HG02610 (cell line): Measurements from ENCODE around the gene ARHGEF17.

Experiments used
- ATAC-seq: cut with Tn5 transposase; IDR thresholded peaks from one replicate; pipeline ENCODE4 v1.9.1; 2021; ENCODE audit warnings: mild to moderate bottlenecking, moderate library complexity; ENCODE audit not compliant: unreplicated experiment

ARHGEF17 gene

DNA sequence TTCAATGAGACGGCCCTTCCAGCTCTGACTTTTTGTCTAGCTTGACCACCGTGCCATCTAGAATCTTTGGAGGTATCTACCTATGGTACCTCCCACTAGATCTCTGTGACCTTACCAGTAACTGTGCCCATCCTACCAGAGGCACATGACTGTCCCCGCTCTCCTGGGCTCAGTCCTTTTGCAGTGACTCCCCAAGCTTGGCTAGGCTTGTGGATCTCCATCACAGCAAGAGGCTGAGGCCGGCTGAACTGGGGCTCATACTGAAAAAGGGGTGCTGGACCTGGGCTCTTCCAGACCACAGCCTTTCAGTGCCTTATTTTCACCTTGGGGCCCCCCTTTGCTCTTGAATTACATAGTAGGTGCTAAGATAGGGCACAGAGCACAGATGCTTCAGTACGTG lies 95.5 kb downstream of the ARHGEF17 start:
- ATAC-seq, result no peak

DNA sequence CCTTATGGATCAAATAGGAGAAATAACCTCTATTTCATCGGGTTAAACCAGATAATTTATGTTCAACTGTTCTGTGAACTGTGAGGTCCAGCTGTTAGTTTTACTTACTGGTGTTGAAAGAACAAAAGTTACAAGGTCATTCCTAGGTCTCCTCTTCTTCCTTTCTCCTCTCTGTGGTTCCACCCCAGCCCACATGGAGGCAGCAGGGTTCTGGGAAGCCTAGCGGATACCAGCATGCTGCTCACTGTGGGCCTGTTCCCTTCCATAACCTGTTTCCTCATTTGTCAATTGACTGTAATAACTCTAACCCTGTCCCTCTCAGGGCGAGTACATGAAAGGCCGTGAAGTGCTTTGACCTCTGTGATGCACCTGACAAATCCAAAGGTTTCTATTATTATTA lies 96.0 kb downstream of the ARHGEF17 start:
- no peak for ATAC-seq

DNA sequence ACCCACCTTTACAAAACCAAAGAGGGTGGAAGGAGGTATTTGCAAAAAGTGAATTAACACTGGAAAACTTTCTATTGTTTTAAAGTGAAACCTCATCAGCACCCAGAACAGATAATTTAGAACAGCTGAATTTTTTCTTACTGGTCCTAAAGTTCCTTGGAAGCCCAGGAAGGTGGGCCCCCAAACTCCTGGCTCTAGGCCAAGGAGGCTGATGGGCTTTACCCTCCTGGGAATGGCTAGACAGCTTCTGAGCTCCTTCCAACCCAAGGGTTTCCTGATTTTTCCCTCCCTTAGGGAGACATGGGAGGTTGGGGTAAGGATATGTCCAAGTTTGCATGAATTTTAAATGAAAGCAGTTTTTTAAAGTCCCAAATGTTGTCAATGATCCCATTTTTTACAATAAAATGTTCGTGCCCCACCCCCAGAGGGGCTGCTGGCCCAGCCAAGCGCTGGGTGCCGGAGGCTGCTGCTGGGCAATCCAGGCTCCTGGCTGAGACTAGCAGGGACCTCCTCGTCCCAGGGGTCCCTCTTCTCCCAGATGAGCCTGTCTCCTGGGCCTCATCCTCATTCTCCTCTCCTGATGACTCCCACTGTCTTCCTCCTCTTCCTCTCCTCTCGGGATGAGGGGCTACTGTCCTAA lies 96.5 kb downstream of the ARHGEF17 start:
- ATAC-seq, result no peak

DNA sequence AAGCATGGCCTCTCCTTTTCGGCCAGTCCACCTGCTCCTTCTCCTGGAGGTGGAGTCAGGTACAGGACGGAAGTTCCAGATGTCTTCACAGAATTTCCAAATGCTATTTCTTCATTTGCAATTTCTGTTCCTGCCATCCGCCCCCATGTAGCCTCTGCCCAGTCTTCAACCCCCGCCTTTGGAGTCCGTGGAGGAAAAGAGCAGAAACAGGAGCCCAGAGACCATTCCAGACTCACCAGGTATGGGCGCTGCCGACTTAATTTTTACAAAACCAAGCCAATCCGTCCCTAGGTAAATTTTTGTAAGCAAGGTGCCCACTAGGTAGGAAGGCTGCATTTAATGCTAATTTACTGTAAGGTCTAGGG lies 97.1 kb downstream of the ARHGEF17 start:
- no peak for ATAC-seq

DNA sequence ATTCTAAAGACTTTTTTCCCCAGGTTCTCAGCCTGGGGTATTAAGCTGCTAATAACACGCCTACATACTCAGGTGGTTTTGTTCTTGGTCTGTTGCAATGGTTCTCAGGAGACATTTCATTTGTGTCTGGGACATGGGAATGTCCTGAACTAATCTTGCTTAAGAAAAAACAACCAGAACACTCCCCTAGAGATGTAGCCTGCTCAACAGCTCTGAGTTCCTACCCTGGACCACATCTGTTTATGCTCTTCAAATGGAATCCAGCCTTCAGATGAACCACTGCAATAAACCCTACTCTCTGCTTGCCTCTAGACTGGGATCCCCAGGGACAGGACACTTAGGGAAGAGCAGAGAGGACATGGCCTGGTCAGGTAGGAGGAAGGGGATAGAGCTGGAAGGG lies 98.1 kb downstream of the ARHGEF17 start:
- ATAC-seq, result no peak

DNA sequence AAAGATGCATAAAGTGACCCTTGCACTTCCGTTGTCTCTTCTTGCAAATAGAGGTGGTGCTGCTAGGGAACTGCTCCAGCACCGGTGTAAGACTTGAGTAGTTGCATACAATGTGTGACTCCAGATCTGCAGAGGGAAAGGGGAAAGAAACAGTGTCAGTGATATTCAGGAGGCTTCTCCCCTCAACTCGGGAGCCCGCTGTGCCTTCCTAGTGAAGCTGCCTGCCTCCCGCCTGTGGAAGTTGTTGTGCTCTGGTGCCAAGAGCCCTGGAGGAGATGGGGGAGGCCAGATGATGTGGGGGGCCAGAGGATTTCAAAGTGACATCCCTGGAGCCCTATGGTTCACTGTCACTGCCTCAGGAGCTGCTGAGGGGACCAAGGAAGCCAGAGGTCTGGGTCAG lies 98.5 kb downstream of the ARHGEF17 start:
- ATAC-seq, result no peak

DNA sequence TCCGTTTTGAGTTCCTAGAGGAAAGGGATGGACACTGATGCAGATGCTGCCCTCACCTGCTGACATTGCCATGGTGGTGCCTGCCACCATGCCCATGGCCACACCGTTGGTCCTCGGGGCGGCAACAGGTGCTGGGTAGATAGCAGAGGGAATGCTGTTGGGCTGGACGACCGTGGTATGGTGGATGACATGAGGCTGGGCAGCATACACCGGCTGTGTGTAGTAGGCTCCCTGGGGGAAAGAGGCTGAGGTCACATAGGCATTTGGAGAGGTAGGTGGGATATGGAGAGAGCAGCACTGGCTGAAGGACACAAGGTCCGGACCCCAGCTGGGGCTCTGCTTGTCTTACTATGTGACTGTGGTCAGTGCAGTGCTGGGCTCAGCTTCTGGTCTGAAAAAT lies 101.4 kb downstream of the ARHGEF17 start:
- ATAC-seq, result no peak

DNA sequence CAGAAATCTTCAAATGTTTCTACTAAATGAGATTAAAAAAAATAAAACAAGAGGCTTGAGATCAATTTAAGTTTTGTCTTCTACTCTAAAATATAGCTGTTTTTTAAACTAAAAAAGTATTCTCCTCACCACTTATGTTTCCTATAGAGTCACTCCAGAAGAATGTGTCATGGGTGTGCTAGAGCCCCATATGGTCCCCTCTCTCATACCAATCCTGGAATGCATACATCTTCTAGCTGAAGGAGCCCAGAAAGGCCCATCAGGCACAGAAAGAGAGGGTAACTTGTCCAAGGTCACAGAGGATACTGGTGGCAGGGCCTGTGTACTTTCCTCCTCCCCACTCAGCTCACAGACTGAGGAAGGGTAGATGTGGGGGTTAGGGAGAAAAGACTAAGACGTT lies 102.6 kb downstream of the ARHGEF17 start:
- ATAC-seq, result no peak

DNA sequence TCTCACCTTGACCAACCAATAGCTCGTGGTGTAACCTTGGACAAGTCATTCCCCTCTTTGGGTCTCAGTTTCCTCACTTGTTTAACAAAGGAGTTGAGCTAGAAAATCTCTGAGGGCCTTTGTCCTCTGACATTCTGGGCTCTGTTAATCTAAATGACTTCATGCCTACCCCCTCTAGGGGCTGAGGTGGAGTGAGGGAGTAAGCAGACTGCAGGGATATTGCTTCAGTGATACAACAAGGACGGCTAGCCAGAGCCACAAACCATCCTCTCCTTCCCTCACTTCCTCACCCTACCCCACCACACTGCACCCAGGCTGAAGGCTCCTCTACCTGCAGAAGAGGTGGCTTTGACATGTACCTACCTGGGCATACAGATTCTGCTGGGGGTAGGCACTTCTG lies 103.0 kb downstream of the ARHGEF17 start:
- no peak for ATAC-seq

DNA sequence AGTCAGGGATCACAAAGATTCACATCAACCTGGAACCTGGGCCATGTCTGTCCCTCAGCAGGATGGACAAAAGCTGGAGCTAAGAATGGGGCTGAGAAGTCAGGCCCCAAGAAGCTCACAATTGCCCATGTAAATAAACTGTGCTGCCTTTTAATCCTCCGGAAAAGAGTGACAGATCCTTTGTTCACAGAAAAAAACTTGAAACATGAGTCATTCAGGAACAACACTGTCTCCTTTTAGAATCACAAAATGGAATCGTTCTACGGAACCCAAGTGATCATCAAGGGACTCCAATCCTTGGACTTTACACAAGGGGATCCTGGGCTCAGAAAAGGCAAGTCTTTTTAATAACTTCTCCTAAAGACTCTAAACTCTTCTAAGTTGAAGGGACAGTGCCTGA lies 104.2 kb downstream of the ARHGEF17 start:
- no peak for ATAC-seq

DNA sequence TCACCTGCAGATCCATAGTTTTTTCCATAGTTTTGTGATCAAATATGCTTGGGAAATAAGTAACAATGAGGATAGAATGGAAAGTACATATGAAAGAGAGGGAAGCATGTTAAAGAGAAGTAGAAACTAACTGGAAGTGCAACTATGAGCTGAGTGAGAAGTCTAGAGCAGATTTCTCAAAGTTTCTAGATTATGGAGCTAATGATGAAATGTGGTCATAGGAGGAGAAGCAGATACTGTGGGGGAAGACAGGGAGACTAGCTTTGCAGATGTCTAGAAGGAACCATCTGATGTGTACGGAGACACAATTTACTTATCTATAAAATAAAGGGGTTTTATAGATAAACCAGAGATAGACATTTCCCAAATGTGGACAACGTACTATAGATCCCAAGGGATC lies 105.2 kb downstream of the ARHGEF17 start:
- no peak for ATAC-seq

DNA sequence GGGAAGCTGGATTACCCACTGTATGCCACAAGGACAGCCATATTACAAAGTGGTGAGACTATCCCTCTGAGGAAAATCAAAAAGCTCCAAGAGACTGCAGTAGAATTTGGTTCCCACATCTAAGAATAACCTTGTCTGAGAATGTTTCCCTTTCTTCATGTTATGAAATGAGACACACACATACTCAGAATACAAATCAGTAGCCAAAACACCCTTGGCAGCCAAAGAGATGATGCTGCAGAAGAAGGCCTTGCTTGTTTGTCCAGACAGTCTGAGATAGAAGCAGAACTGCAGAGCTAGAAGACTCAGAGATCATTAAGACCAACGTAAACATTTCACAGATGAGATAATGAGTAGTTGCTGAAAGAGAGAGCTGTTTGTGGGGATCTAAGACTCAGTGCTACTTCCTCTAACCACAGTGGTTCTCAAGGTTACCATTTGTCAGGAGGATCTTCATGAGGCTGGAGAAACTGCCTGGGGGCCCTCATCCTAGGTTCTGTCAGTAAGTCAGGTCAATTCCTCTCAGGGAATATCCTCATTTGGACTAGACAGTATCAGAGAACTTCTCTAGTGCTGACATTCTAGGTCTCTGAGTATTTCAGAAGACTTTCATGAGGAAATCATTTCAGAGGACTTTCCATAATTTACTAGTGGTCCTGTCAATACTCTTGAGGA lies 107.0 kb downstream of the ARHGEF17 start:
- ATAC-seq, result no peak

DNA sequence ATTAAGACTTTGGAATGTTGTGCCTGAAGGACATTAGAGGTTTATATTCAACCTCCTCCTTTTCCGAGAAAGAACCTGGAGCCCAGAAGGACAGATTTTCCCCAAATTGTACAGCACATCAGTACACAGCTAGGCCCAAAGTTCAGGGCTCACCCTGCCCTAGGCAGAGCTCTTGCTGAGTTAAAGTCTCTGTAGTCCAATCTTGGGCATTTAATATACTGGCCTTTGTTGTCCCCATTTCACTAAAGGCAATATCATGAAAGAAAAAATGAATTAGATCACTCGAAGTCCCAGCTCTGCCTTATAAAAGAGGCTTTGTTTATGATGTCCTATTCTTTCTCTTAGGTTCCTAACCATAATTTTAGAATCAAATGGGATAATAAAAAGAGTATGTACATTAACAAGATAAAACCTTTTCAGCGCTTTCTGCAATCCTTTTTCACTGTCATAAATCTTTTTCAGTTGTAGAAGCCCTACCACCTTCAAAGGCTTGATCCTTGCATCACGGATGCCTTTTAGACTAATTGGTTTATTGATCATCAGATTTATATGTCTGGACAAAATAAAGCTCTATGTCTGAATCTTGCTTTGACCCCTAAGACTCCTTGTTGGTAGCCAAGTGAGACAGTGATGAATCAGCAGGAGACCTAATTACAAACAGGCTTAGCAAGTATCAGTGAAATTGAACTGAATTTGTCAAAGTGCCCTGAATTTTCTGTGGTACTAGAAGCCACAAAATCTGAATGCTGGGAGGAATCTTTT lies 108.0 kb downstream of the ARHGEF17 start:
- ATAC-seq, result no peak

DNA sequence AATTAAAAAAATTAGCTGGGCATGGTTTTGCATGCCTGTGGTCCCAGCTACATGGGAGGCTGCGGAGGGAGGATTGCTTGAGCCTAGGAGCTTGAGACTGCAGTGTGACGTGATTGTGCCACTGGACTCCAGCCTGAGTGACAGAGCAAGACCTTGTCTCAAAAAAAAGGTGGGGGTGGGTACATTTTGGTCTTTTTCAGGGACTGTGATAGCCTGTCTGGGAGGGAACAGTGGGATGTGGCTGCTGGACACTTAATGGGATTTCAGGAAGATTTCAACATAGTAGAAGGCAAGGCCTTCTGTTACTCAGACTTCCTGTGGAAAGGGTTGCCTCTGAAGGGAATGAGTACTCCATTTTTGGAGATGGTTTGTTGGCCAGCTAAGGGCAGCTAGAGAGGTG lies 108.7 kb downstream of the ARHGEF17 start:
- ATAC-seq, result no peak
